ENCODE data around the gene SLC25A33.
A peak's percentile ranks its signal among the peaks of the same experiment; 100 is the strongest.
"Not testable (repeated sequence)": the region's sequence is repeated elsewhere in the genome, so short reads cannot be mapped to it uniquely, and the experiment has no call there.

Gene SLC25A33, protein sequence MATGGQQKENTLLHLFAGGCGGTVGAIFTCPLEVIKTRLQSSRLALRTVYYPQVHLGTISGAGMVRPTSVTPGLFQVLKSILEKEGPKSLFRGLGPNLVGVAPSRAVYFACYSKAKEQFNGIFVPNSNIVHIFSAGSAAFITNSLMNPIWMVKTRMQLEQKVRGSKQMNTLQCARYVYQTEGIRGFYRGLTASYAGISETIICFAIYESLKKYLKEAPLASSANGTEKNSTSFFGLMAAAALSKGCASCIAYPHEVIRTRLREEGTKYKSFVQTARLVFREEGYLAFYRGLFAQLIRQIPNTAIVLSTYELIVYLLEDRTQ

DNA sequence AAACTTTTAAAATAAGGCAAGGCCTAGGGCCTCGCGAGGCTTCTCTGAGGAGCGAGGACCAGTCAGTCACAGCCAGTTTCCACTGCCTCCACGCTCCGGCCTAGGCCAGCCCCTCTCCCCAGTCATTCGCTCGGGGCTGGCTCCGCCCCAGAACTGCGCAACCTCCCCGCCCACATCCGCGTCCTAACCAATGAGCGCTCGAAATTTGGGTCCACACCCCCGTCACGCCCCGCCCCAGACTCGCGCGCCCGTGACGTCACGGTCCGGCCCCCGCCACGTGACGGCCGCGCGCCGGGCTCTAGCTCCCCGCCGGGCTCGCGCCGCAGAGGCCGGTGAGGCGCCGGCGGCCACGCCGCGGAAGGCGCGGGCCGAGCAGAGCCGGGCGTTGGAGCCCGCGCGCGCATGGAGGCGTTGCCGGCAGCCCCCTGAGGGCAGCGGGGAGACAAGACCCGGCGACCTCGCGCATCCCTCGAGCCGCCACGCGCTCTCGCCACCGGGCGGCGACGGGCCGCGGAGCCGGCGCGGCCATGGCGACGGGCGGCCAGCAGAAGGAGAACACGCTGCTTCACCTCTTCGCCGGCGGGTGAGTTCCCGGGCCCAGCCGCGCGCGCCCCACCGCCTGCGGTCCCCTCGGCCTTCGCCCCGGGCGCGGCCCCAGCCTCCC, at the start of gene SLC25A33:
TSS of gene SLC25A33 (plus strand) at position 301 of the 664 bp plus-strand sequence. CDS start at position 528, 227 bp downstream.
- DNase-seq (ENCODE audit: low spot score) = peak; percentile 97

DNA sequence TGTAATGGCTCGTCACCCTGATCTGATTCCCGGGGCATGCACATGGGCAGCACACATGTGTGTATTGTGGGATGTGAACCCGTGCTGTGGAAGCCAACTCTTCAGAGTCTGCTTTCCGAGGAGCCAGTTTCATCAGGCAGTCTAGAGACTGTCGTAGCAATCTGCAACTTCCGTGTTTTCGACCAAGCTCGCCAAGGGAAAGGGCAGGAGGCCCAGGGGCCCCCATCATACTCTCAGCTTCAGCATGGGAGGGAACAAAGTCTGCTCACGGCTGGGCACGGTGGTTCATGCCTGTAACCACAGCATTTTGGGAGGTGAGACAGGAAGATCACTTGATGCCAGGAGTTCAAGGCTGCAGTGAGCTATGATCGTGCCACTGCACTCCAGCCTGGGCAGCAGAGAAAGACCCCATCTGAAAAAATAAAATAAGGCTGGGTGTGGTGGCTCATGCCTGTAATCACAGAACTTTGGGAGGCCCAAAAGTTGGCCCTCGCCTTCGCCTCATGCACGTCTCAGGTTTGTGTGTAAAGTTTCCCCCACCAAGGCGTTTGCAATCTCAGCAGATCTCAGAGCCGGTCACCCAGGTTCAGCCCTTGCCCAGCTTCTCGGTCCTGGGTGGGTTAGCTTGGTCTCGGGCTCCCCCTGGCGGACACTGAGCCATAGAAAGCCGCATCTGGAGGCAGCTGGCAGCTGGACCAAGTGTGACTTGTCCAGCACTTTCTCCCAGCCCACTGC, 48.5 kb upstream of the SLC25A33 start:
- peak; percentile 70 for DNase-seq (ENCODE audit: low spot score)

DNA sequence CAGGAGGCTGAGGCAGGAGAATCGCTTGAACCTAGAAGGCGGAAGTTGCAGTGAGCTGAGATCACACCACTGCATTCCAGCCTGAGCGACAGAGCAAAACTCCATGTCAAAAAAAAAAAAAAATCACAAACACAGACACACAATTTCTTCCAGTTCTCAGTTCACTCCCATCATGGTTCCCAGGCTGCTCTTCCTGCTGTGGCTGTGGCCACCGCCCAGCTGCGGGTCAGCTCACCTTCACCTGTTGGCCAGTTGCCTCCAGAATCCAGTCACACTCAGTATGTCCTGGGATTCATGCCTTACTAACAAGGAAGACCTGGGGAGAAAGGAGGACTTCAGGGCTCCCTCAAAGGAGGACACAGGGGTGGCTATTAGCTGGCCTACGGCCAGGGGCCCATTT, 45.9 kb upstream of the SLC25A33 start:
- no peak for DNase-seq (ENCODE audit: low spot score)

DNA sequence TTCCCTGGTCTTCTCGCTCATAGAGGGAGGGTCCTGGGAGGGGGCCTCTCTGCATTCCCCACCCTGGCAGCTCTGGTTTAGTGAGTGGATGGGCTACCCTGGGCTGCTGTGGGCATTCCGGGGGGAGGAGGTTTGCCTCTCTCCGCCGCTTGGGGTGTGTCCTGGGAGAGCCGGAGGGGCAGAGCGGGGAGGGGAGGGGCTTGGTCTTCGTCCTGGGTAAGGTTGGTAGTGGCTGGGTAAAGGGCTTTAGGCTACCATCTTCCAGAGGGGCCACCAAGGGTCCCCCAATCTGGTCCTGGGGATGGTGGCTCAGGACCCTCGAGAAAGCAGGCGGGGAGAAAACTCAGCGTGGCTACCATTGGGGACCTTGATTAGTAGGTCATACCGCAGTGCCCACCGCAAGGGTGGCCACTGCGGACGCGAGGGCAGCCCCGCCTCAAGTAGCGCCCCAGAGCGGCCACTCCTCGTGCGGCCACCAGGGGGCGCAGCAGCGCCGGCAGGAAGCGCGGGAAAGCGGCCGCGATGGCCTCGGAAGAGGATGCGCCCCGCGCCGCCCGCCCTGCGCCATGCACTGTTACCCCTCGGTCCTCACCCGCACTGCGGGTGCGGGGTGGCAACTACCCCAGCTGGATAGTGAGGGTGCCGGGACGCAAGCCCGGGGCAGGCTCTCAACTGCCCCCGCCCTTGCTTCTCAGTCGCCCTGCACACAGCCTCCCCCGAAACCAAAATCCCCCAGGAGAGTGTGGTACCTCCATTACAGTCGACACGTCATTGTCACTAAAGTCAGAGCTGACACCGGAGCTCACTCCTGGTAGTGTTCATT, 44.1 kb upstream of the SLC25A33 start:
- DNase-seq (ENCODE audit: low spot score) = peak; percentile 64

DNA sequence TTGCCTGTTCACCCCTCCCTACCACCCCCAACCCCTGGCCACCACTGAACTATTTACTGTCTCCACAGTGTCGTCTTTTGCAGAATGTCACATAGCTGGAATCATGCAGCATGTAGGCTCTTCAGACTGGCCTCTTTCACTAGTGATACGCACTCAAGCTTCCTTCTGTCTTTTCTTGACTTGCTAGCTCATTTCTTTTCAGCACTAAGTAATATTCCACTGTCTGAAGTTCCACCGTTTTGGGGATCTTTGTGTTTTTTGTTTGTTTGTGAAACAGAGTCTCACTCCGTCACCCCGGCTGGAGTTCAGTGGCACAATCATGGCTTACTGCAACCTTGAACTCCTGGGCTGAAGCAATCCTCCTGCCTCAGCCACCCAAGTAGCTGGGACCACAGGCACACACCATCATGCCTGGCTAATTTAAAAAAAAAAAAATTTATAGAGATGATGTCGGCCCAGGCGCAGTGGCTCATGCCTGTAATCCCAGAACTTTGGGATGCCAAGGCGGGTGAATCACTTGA, 43.4 kb upstream of the SLC25A33 start:
- no peak for DNase-seq (ENCODE audit: low spot score)

DNA sequence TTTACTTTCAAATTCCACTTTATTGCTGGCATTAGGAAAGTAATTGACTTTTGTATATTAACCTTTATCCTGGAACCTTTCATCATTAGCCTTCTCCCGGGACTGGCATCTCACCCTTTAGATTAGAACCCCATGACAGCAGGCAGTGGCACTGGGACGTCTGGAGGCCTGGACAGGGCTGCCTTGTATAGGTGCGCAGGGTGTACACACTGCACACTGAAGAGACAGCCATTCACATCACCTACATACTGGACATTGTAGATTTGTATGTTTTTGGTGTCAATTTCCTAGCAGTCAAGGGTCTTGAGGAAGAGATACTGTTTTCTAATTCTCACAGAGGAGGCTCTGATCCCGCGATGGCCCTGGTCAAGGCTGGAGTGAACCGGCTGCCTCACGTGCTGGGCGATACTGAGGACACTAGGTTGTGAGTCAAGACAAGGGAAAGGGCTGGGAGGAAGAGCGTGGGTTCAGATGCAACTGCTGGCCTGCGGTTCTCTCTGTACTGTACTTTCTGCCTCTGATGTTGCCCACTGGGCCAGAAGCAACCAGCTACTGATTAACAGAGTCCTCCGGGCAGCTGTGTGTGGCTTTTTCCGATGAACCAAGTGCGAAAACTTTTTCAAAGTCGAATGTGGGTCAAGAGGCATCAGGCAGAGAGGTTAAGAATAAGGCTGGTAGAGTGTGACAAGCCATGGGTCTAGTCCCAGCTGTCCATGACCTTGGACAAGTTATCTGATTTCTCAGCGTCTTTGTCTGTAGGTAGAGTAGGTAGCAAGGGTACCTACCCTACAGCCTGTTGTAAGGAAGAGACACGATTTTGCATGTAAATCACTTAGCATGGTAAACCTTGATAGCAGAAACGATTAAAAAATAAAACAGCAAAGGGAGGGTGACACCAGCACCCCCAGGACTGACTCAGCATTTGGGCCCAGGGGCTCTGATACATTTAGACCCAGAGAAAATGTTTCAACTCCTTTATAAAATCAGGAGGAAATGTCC, 38.2 kb upstream of the SLC25A33 start:
- DNase-seq (ENCODE audit: low spot score) = no peak

DNA sequence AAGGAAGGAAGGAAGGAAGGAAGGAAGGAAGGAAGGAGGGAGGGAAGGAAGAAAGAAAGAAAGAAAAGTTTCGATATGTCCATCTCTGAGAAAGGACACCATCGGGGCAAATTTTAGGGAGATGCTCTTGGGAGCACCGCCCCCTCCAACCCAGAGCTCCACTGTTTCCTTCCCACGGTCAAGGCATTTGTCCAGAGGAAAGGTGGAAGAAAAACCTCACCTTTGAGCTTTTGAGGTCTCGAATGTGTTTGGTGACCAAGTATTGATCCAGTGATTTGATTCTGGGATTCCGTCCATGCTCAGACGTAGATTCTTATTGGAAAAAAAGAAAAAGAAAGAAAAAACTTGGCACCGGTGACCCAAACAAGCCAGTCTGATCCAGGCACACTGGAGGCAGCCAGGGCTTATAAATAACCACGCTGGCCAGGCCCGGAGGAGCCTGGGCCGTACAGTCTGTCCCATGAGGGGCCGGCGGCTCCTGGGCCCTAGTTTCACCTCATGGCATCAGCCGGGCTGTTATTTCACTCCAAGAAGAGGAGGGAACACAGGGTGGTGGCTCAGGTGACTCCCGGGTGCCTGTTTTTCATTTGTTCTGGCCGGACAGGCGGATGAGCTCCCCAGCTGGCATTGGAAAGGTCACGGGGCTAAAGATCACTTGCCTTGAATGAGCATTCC, 36.1 kb upstream of the SLC25A33 start:
- DNase-seq (ENCODE audit: low spot score) = no peak

DNA sequence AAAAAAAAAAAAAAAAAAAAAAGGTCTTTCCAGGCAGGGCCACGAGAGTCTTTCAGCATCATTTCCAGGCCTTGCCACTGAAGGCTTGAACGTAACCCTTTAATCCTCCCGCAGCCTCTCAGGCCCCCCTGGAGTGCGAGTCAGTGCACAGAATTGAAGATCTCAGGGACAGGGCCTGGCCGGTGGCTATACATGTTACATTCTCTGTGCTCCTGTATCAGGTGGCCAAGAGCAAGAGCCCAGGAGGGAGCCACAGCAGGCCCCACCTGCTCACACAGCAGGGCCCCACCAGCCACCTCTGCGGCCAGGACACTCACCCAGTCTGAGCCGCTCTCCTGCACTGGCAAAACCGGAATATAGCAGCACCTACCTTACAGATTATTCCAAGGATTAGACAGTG, 34.1 kb upstream of the SLC25A33 start:
- no peak for DNase-seq (ENCODE audit: low spot score)

DNA sequence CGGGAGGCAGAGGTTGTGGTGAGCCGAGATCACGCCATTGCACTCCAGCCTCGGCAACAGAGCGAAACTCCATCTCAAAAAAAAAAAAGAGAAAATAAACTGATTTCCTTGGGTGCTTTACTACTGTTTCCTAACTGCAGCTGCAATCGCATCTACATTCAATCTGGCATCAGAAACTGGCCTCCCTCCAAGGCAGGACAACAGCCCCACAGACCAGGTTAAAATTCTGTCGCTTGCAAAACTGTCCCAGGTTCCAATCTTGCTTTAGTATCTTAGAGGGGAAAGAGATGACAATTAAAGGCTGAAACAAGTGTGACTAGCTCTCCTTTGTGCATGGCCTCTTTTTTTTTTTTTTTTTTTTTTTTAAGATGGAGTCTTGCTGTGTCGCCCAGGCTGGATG, 32.4 kb upstream of the SLC25A33 start:
- no peak for DNase-seq (ENCODE audit: low spot score)

DNA sequence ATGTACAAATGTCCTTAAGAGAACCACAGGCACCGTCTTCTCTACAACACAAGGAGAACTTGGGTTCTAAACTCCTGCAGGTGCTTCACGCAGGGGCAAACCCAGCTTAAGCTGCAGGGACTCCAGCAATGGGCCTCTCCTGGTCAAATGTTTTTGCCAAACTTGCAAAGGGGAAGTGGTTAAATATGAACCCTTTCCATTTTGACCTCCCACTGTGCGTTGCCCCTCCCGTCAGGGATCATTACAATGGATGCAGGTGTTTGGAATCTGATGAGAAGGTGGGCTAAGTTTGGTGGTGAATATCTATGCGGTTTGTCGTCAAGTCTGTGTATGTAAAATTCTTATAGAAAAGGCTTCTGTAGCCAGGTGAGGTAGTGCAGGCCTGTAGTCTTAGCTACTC, 29.1 kb upstream of the SLC25A33 start:
- no peak for DNase-seq (ENCODE audit: low spot score)

DNA sequence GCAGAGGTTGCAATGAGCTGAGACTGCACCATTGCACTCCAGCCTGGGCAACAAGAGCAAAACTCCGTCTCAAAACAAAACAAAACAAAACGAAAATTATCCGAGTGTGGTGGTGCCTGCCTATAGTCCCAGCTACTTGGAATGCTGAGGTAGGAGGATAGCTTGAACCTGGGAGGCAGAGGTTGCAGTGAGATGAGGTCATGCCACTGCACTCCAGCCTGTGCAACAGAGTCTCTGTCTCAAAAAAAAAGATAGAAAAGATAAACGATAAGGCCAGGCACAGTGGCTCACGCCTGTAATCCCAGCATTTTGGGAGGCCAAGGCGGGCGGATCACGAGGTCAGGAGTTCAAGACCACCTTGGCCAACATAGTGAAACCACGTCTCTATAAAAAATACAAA, 23.7 kb upstream of the SLC25A33 start:
- DNase-seq (ENCODE audit: low spot score) = not testable (repeated sequence)

DNA sequence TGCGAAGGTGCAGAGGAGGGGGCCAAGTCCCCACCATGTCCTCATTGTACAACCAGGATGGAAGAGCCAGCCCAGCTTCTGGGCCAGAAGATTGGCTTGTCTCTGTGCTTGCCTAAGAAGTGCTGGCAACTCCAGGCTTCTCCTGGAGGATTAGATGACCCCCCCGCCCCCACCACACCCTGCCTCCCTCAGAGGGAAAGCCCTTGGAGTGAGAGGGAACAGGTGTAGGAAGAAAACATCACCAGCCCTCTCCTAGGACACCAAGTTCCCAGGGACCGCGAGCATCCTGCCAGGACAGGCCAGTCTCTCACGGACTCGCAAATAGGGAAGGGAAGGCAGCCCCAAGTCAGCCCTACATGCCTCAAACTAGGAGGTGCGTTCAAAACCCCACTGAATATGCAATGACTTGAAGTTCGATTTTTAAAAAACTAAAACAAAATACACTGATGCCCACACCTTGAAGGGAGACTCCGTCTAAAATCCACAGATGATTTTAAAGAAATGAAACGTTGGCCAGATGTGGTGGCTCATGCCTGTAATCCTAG, 20.7 kb upstream of the SLC25A33 start:
- no peak for DNase-seq (ENCODE audit: low spot score)

DNA sequence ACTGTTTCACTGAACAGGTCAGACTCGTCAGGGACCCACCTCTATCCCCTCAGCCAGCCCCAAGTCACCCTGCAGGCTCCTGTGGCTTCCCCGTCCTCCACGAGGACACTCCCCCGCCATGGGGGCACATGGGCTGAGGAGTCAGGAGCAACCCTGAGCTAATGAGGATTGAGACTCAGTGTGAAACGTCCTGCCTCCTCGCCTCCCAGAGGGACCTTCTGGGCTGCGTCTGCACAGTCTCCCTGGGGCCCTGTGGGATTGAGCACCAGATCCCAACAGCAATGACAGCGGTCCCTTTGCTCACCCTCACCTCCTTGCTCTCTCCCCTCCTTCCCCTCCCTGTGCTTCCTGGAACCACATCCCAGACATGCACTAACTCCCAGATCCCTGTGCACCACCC, 18.9 kb upstream of the SLC25A33 start:
- no peak for DNase-seq (ENCODE audit: low spot score)

DNA sequence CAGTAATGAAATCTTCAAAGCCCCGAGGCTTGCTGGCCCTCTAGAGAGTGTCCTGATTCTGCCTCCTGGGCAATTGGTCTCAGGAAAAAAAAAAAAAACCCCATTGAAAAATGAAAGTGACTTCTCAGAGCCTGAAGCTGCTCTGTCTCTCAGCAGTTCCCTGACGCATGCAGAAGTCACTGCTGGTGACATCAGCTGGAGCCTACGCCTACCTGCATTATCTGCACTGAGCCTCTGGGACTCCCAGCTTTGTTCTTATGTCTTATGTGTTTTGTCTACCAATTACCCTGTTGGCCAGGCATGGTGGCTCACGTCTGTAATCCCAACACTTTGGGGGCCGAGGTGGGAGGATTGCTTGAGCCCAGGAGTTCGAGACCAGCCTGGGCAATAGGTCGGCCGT, 10.1 kb upstream of the SLC25A33 start:
- no peak for DNase-seq (ENCODE audit: low spot score)

DNA sequence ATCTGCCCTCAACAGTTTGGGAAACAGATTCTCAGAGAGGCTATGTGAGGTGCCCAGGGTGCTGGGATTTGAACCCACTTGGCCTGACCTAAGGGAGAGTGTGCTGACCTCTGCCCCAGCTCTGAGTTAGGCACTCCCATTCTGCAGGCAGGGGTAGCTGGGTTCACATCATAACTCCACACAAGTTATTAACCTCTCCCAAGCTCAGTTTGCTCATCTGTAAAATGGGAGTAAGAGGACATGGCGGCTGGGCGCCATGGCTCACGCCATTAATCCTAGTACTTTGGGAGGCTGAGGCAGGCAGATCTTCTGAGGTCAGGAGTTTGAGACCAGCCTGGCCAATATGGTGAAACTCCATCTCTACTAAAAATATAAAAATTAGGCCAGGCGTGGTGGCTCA, 8.9 kb upstream of the SLC25A33 start:
- no peak for DNase-seq (ENCODE audit: low spot score)

DNA sequence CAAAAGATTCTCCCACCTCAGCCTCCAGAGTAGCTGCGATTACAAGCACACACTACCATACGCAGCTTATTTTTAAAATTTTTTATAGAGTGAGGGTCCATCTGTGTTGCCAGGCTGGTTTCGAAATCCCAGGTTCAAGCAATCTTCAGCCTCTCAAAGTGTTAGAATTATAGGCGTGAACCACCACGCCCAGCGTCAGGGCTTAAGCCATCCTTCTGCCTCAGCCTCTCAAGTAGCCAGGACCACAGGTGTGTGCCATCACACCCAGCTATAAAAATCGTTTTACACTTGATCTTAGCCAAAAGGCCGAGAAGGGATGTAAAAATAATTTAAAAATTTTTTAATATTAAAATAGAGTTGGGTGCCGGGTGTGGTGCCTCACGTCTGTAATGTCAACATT, 4.3 kb upstream of the SLC25A33 start:
- no peak for DNase-seq (ENCODE audit: low spot score)

DNA sequence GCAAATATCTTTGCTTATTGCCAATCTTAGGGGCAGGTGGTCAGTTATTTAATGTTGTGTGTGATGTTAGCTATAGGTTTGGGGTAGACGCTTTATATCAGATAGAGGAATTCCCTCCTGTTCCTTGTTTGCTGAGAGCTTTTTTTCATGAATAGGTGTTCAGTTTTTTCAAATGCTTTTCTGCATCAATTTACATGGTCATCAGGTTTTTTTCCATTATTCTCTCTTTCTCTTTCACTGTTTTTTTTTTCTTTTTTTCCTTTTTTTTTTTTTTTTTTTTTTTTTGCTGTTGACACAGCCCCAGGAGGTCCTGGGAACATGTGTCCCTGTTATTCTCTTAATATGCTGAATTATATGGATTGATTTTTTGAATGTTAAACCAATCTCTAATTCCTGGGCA, 3.0 kb upstream of the SLC25A33 start:
- no peak for DNase-seq (ENCODE audit: low spot score)

DNA sequence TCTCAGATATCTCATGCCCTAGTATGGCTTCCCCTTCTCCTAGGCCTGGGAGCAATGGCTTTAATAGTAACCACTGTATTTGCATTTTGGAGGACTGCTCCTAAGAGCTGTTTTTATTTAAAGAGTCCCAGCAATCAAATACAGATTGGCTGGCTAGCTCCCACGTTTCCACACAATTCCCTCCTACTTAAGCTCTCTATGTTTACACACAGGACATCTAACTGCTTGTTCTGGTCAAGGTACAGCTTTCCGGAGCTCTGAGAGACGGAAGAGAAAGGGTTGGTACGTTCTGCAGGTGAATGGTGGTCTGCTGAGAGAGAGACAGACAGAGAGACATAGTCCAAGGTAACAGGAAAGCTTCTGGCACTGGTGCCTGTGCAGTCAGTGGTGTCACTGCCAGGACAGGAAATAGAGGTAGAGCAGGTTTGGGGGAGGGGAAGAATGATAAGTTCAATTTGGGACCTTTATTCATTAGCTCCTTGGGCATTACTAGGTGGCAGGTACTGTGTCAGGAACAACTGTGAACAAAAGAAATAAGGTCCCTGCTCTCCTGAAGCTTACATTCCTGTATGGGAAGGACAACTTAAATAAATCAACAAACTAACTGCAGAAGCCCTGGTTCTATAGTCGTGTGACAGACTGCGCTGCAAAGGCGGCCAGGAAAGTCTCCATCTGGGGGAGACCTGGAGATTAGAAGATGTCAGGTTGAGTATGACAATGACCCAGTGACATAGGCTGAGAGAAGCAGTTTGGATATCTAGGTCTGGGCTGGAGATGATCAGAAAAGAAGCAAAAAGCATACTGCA, 1.2 kb upstream of the SLC25A33 start:
- DNase-seq (ENCODE audit: low spot score) = no peak

DNA sequence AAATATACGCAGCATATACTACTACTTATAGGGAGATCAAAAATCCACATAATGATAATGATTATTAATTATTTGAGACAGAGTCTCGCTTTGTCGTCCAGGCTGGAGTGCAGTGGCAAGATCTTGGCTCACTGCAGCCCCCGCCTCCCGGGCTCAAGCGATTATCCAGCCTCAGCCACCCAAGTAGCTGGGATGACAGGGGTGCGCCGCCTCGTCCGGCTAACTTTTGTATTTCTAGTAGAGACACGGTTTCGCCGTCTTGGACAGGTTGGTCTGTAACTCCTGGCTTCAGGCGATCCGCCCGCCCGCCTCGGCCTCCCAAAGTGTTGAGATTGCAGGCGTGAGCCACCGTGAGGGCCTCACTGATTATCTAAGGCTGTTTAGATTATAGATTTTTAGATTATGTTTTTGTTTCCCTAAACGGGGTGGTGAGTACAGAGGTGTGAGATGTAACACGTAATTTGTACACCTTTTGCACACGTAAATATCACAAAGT, 548 bp upstream of the SLC25A33 start:
- no peak for DNase-seq (ENCODE audit: low spot score)
